PFSK-1 (cell line): ENCODE data around the gene H2BK1.

Experiments
- FOXP2 ChIP-seq: optimal IDR thresholded peaks from 2 replicates; pipeline ENCODE3; 2011; ENCODE audit warnings: borderline replicate concordance, control low read depth, inconsistent platforms; ENCODE audit not compliant: insufficient read depth; ENCODE audit errors: extremely low read length, extremely low read depth
- POLR2AphosphoS5 ChIP-seq: IDR thresholded peaks from 2 replicates; pipeline ENCODE4 v1.6.1; 2012; ENCODE audit warnings: low read depth, mild to moderate bottlenecking, control low read depth, low read length, moderate library complexity
- REST ChIP-seq, 2 experiments: IDR thresholded peaks; 2 replicates each; pipeline versions ENCODE4 v1.6.1 to v1.8.0; 2011 to 2012; ENCODE audit warnings: low read depth in 2 of 2, low read length in 2 of 2, control low read depth in 1 of 2, inconsistent platforms in 1 of 2, mild to moderate bottlenecking in 1 of 2, moderate library complexity in 1 of 2; ENCODE audit not compliant: insufficient read depth in 1 of 2
- SIN3A ChIP-seq: IDR thresholded peaks from 2 replicates; pipeline ENCODE4 v1.6.1; 2012; ENCODE audit warnings: mild to moderate bottlenecking, low read length, moderate library complexity, borderline replicate concordance; ENCODE audit not compliant: insufficient read depth
- TAF1 ChIP-seq: IDR thresholded peaks from 2 replicates; pipeline ENCODE4 v1.6.1; 2012; ENCODE audit warnings: low read length, control low read depth, borderline replicate concordance; ENCODE audit not compliant: insufficient read depth

GRCh38 chr7:151229249-151229648 lies 19.0 kb upstream of the H2BK1 start:
- TF ChIP-seq REST (IDR thresholded peaks at IDR 0.05; ENCODE audit: insufficient read depth in 1 of 2, low read depth in 2 of 2, low read length in 2 of 2) (no peak), POLR2AphosphoS5 (no peak), TAF1 (no peak), SIN3A (no peak), FOXP2 (no peak)
